Measurements from ENCODE around the gene CD53. TPM values are rescaled to one million over a fixed set of nuclear protein-coding genes. Genes with fewer than 3 reads are reported as not detected.

The CD53 gene
- total RNA-seq, 1 experiment from 2014 or later: not detected

DNA sequence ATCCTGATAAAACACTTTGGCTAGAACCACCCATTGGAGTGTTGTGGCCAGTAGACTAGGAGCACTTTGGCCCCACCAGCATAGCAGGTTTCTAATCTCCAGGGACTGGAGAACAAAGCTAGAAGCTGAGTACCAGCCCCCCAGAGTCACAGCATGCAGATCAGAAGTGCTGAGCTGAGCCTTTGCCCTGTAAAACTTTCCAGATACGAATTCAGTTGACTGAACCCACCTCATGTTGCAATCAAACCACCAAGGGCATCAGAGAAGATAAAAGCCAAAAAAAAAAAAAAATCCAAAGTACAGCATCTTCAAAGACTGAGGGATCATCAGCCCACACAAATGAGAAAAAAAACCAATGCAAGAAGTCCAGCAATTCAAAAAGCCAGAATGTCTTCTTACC, 8.7 kb upstream of the CD53 start:
- DNase-seq: no peak
- Histone ChIP-seq H3K4me3 (ENCODE audit: low read depth, low read length) (no peak overlapping the region), H3K9me3 (no peaks in the 10 kb centered on the region), H3K4me1 (no peaks in the 10 kb centered on the region), H3K27me3 (replicated peaks; ENCODE audit: control insufficient read depth, insufficient read depth, low read length) (no peaks in the 10 kb centered on the region), H3K36me3 (ENCODE audit: control insufficient read depth, insufficient read depth, low read length) (no peaks in the 10 kb centered on the region)
- Mint-ChIP-seq H3K4me3 (ENCODE audit: unreplicated experiment) (no peak overlapping the region), H3K4me1 (ENCODE audit: low read depth, unreplicated experiment) (no peaks in the 10 kb centered on the region), H3K36me3 (ENCODE audit: insufficient read depth, unreplicated experiment) (no peaks in the 10 kb centered on the region), H3K9me3 (ENCODE audit: unreplicated experiment) (no peaks in the 10 kb centered on the region), H3K27me3 (ENCODE audit: insufficient read depth, unreplicated experiment) (peaks cover 8% of the 10 kb centered on the region), H3K27ac (ENCODE audit: unreplicated experiment) (no peak overlapping the region)
- no TSS peak for BruUV-seq (replicated peaks)
- intact Hi-C loops (cut with micrococcal nuclease; ENCODE audit: unreplicated experiment): no loop called here
- ChIA-PET POLR2A (no interaction called here), CTCF (no interaction called here)
- TF ChIP-seq, protein P1, sequence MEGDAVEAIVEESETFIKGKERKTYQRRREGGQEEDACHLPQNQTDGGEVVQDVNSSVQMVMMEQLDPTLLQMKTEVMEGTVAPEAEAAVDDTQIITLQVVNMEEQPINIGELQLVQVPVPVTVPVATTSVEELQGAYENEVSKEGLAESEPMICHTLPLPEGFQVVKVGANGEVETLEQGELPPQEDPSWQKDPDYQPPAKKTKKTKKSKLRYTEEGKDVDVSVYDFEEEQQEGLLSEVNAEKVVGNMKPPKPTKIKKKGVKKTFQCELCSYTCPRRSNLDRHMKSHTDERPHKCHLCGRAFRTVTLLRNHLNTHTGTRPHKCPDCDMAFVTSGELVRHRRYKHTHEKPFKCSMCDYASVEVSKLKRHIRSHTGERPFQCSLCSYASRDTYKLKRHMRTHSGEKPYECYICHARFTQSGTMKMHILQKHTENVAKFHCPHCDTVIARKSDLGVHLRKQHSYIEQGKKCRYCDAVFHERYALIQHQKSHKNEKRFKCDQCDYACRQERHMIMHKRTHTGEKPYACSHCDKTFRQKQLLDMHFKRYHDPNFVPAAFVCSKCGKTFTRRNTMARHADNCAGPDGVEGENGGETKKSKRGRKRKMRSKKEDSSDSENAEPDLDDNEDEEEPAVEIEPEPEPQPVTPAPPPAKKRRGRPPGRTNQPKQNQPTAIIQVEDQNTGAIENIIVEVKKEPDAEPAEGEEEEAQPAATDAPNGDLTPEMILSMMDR (IDR thresholded peaks at IDR 0.05; ENCODE audit: insufficient read depth in 1 of 2, low read depth in 1 of 2, low read length in 1 of 2, severe bottlenecking in 1 of 2, unreplicated experiment in 1 of 2): no peak

DNA sequence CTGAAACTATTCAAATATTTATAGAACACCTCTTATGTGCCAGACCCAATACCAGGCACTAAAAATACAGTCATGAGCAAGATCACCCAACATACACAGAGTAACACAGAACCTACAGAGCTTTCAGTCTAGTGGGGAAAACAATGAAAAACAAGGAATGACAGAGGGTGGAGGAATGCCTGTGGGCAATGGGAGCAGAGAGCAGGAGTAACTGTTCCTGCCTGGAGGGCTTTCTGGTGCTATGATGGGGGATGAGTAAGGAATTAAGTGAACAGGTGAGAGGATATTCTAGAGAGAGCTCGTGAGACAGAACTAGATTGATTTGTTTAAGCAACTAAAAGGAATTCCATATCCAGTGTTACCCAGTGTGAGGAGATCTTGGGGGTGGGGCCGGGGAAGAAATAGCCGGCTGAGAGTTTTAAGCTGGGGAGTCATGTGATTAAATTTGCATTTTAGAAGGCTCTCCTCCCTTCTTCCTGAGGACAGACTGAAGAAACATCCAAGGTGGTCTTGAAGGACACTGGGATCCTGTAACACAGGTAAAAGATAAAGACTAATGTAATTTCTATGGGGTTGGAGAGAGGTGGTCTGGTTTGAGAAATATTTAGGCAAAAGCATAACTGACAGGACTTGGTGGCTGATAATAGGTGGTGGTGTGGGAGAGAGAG, 2.1 kb upstream of the CD53 start:
- TF ChIP-seq, protein P1 (IDR thresholded peaks at IDR 0.05; ENCODE audit: insufficient read depth in 1 of 2, low read depth in 1 of 2, low read length in 1 of 2, severe bottlenecking in 1 of 2, unreplicated experiment in 1 of 2): no peak
- intact Hi-C loops (cut with micrococcal nuclease; ENCODE audit: unreplicated experiment): no loop called here
- Histone ChIP-seq H3K9me3 (no peaks in the 10 kb centered on the region), H3K36me3 (ENCODE audit: control insufficient read depth, insufficient read depth, low read length) (no peaks in the 10 kb centered on the region), H3K4me1 (no peaks in the 10 kb centered on the region), H3K4me3 (ENCODE audit: low read depth, low read length) (no peak overlapping the region), H3K27me3 (replicated peaks; ENCODE audit: control insufficient read depth, insufficient read depth, low read length) (no peaks in the 10 kb centered on the region)
- Mint-ChIP-seq H3K4me3 (ENCODE audit: unreplicated experiment) (no peak overlapping the region), H3K27ac (ENCODE audit: unreplicated experiment) (no peak overlapping the region), H3K27me3 (ENCODE audit: insufficient read depth, unreplicated experiment) (peaks cover 6% of the 10 kb centered on the region), H3K9me3 (ENCODE audit: unreplicated experiment) (no peaks in the 10 kb centered on the region), H3K4me1 (ENCODE audit: low read depth, unreplicated experiment) (no peaks in the 10 kb centered on the region), H3K36me3 (ENCODE audit: insufficient read depth, unreplicated experiment) (no peaks in the 10 kb centered on the region)
- ChIA-PET POLR2A (no interaction called here), CTCF (no interaction called here)
- BruUV-seq (replicated peaks): no TSS peak
- no peak for DNase-seq

DNA sequence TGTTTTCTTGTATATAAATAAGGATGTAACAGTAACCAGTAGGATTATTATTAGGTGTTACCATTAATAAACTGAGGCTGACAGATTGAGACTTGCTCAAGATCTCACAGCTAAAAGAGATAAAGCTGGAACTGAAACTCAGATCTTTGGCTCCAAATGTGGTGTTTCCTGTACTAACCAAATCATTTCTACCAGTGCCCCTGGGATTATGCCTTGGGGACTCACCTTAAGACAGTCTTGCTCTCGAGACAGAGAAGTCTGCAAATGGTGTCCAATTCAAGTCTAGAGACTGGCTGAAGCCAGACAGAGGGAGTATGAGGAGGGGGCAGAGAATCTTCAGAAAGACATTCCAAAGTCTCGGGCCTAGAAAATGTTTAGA, 593 bp upstream of the CD53 start:
- H3K4me3 Mint-ChIP-seq (ENCODE audit: unreplicated experiment): no peak overlapping the region
- BruUV-seq (replicated peaks): no TSS peak
- ChIA-PET POLR2A (no interaction called here), CTCF (no interaction called here)
- no peaks in the 10 kb centered on the region for H3K4me1 Mint-ChIP-seq (ENCODE audit: low read depth, unreplicated experiment)
- intact Hi-C loops (cut with micrococcal nuclease; ENCODE audit: unreplicated experiment): no loop called here
- no peak for DNase-seq
- TF ChIP-seq, protein P1 (IDR thresholded peaks at IDR 0.05; ENCODE audit: insufficient read depth in 1 of 2, low read depth in 1 of 2, low read length in 1 of 2, severe bottlenecking in 1 of 2, unreplicated experiment in 1 of 2): no peak
- no peaks in the 10 kb centered on the region for H3K9me3 Mint-ChIP-seq (ENCODE audit: unreplicated experiment)
- Histone ChIP-seq H3K36me3 (ENCODE audit: control insufficient read depth, insufficient read depth, low read length) (no peaks in the 10 kb centered on the region), H3K27me3 (replicated peaks; ENCODE audit: control insufficient read depth, insufficient read depth, low read length) (no peaks in the 10 kb centered on the region), H3K4me3 (ENCODE audit: low read depth, low read length) (no peak overlapping the region), H3K9me3 (no peaks in the 10 kb centered on the region), H3K4me1 (no peaks in the 10 kb centered on the region)
- no peak overlapping the region for H3K27ac Mint-ChIP-seq (ENCODE audit: unreplicated experiment)
- H3K27me3 Mint-ChIP-seq (ENCODE audit: insufficient read depth, unreplicated experiment): no peaks in the 10 kb centered on the region
- H3K36me3 Mint-ChIP-seq (ENCODE audit: insufficient read depth, unreplicated experiment): no peaks in the 10 kb centered on the region
